Spleen (tissue), 11 donors: ENCODE measurements around the gene ZIC1. TPM values are rescaled to one million over a fixed set of nuclear protein-coding genes. Genes with fewer than 3 reads are reported as not detected.

ENCODE experiments used
- DNase-seq: peaks from one replicate; pipeline ENCODE4 v3.0.0-alpha.2; 2020
- H3K27ac ChIP-seq, 8 donors: fragments of 200-600 bp; sonication (generic) in 7 of 8; 1 replicate in 4 of 8; 2 replicates in 4 of 8; pipeline versions ENCODE4 v1.5.0 to v1.8.0; 2016 to 2021; ENCODE audit warnings: inconsistent platforms in 4 of 8, mild to moderate bottlenecking in 4 of 8, moderate library complexity in 1 of 8
- H3K27me3 ChIP-seq, 7 donors: fragments of 200-600 bp; sonication (generic) in 6 of 7; replicated peaks in 1 of 7; 1 replicate in 4 of 7; 2 replicates in 3 of 7; pipeline versions ENCODE4 v1.5.0 to v1.8.0; 2016 to 2021; ENCODE audit warnings: inconsistent platforms in 3 of 7, mild to moderate bottlenecking in 1 of 7
- H3K36me3 ChIP-seq, 6 donors: fragments of 200-600 bp; sonication (generic) in 5 of 6; 1 replicate in 4 of 6; 2 replicates in 2 of 6; pipeline versions ENCODE4 v1.5.0 to v1.8.0; 2016 to 2021; ENCODE audit warnings: inconsistent platforms in 2 of 6
- H3K4me1 ChIP-seq, 6 donors: fragments of 200-600 bp; sonication (generic) in 5 of 6; 1 replicate in 3 of 6; 2 replicates in 3 of 6; pipeline versions ENCODE4 v1.5.0 to v1.8.0; 2016 to 2021; ENCODE audit warnings: inconsistent platforms in 3 of 6
- H3K4me3 ChIP-seq, 8 donors: fragments of 200-600 bp; sonication (generic) in 7 of 8; 1 replicate in 4 of 8; 2 replicates in 4 of 8; pipeline versions ENCODE4 v1.5.0 to v1.8.0; 2016 to 2021; ENCODE audit warnings: inconsistent platforms in 4 of 8, mild to moderate bottlenecking in 4 of 8, moderate library complexity in 2 of 8
- H3K9me3 ChIP-seq, 8 donors: fragments of 200-600 bp; sonication (generic) in 7 of 8; 1 replicate in 4 of 8; 2 replicates in 4 of 8; pipeline versions ENCODE4 v1.5.0 to v1.8.0; 2016 to 2021; ENCODE audit warnings: inconsistent platforms in 4 of 8
- CTCF ChIP-seq, 11 experiments: fragments of 200-600 bp in 7 of 11; fragments of 450-650 bp in 4 of 11; sonication (generic) in 4 of 11; IDR thresholded peaks in 8 of 11; conservative IDR thresholded peaks in 3 of 11; 1 replicate in 7 of 11; 2 replicates in 4 of 11; pipeline versions ENCODE4 v1.4.0 to v1.8.0; 2016 to 2021; ENCODE audit warnings: antibody characterized with exemption in 11 of 11, inconsistent platforms in 4 of 11, mild to moderate bottlenecking in 1 of 11
- POLR2A ChIP-seq, 3 donors: fragments of 450-650 bp; IDR thresholded peaks; one replicate each; pipeline ENCODE4 v1.5.1; 2017; ENCODE audit warnings: antibody characterized with exemption in 3 of 3, mild to moderate bottlenecking in 1 of 3
- POLR2AphosphoS5 ChIP-seq, 3 donors: sonication (generic); formaldehyde crosslinking; IDR thresholded peaks; one replicate each; pipeline ENCODE4 v1.5.1; 2017; ENCODE audit warnings: antibody characterized with exemption in 3 of 3
- WGBS, 5 donors: extraction: QIAGEN DNeasy Blood & Tissue Kit in 3 of 5; methylation state at CpG; one replicate each; pipeline versions ENCODE4 v1.1.5 to v1.1.7; 2013 to 2018; 5-methylcytosine and 5-hydroxymethylcytosine counted together
- intact Hi-C: fragments of 100-400 bp; cut with DNase I; formaldehyde crosslinking; loops from one replicate; pipeline ENCODE4 v1.15.0; 2023; ENCODE audit warnings: low total_unique reads
- polyA plus RNA-seq, 3 donors: library from polyadenylated mRNA; stranded (reverse); fragments of 200-250 nt; gene quantifications; one replicate each; pipeline ENCODE4 v1.2.1, GENCODE V29; 2013
- total RNA-seq, 7 donors: library from RNA; depleted of rRNA in 3 of 7; stranded (reverse); fragments of >200 nt in 3 of 7; fragmentation: NEBNext Ultra II Directional in 4 of 7; extraction: Animal tissue kit (Norgen Biotek cat#: 25700) in 4 of 7; gene quantifications; one replicate each; pipeline versions ENCODE4 v1.1.0 to v1.2.1, GENCODE V29; 2016 to 2021
- donor health status: healthy with polysubstance abuse.
- donor health status: DM: no; HTN: no; CAD: no; lungs with moderate emphysema.
- donor health status: DM: no; HTN: no; CAD: no.
- donor health status: Bipolar disorder and iron deficiency.
- donor health status: healthy.
- donor health status: DM: no; HTN: no; CAD: no.
- donor health status: DM: yes; HTN: yes; CAD: no.

The ZIC1 gene
- total and polyA plus RNA-seq, 10 donors, result not detected

DNA sequence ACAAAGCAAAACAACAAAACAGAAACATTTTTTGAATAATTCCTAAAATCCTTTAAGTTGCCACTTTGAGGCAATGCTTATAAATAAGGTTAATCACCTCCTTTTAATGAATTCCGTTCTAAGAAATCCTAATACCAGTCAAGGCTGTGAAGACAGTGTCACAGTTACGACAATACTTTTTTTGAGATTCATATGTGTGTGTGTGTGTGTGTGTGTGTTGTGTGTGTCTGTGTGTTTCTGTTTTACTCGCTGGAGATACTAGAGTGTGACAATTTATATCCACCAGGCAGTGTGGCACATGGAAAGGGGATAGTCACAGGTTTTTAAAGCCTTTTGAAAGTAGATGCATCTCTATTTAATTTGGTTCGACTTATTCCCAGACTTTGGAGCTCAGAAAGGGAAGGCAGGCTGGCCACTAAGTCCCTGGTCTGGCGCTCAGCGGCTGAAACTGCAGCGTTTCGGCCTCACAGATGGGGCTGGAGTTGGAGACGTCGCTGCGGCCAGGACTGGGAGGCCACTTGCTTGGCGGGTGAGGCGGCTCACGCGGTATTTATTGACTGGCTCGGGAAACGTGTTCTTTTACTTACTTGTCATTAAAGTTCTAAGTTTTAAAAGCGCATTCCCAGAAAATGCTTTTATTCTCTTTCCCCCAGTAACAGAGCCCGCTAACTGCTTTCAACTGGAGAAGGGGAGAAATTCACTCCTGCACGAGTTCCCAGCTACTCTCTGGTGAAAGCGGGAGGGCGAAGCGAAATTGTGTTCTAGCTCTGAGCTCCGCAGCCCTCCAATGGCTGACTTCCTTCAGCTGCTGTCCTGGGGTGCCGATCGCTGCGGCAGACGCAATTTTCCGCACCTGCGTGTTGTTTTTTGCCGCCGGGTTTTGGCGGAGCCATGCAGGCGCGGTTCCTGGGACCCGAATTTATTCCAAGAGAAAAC lies 13.7 kb downstream of the ZIC1 start:
- no peak for TF ChIP-seq POLR2AphosphoS5 (IDR thresholded peaks at IDR 0.05)
- no peak for TF ChIP-seq POLR2A (IDR thresholded peaks at IDR 0.05)
- no peak for TF ChIP-seq CTCF (IDR thresholded peaks at IDR 0.05 in 8 of 11, conservative IDR thresholded peaks at IDR 0.05 in 3 of 11)
- Histone ChIP-seq H3K9me3 (peaks cover 0 to 28% (median 0%) of the 10 kb centered on the region in 8 donors), H3K4me1 (peaks cover 0 to 10% (median 9%) of the 10 kb centered on the region in 6 donors), H3K27ac (no peak overlapping the region), H3K27me3 (peaks cover 13 to 97% (median 83%) of the 10 kb centered on the region in 7 donors), H3K36me3 (no peaks in the 10 kb centered on the region), H3K4me3 (peak overlapping the region in 1 of 8 donors; percentile 1)
- no peak for DNase-seq
- intact Hi-C loops, result no loop called here
- 6 to 14% (median 9%) methylated on average over 36 of the region's 36 CpGs for WGBS, 5 donors

GRCh38 chr3:147423537-147423797 lies 14.3 kb downstream of the ZIC1 start:
- no peak for TF ChIP-seq POLR2AphosphoS5 (IDR thresholded peaks at IDR 0.05)
- TF ChIP-seq CTCF (IDR thresholded peaks at IDR 0.05 in 8 of 11, conservative IDR thresholded peaks at IDR 0.05 in 3 of 11), result no peak
- no peak for TF ChIP-seq POLR2A (IDR thresholded peaks at IDR 0.05)
- H3K4me3 ChIP-seq, result peak overlapping the region in 1 of 8 donors; percentile 1
- H3K36me3 ChIP-seq, result no peaks in the 10 kb centered on the region
- DNase-seq, result no peak
- intact Hi-C loops, result no loop called here
- no peak overlapping the region for H3K27ac ChIP-seq
- peaks cover 0 to 10% (median 9%) of the 10 kb centered on the region in 6 donors for H3K4me1 ChIP-seq
- 2 to 8% (median 5%) methylated on average over 3 of the region's 3 CpGs for WGBS, 5 donors
- peaks cover 13 to 93% (median 82%) of the 10 kb centered on the region in 7 donors for H3K27me3 ChIP-seq
- H3K9me3 ChIP-seq, result peaks cover 0 to 28% (median 0%) of the 10 kb centered on the region in 8 donors

- no peaks in the 10 kb centered on the region for H3K36me3 ChIP-seq
- H3K9me3 ChIP-seq, result peaks cover 0 to 28% (median 0%) of the 10 kb centered on the region in 8 donors
- peaks cover 0 to 8% (median 6%) of the 10 kb centered on the region in 6 donors for H3K4me1 ChIP-seq
- TF ChIP-seq POLR2AphosphoS5 (IDR thresholded peaks at IDR 0.05) (no peak), CTCF (IDR thresholded peaks at IDR 0.05 in 8 of 11, conservative IDR thresholded peaks at IDR 0.05 in 3 of 11) (no peak), POLR2A (IDR thresholded peaks at IDR 0.05) (no peak)
- no peak overlapping the region for H3K4me3 ChIP-seq
- no peak overlapping the region for H3K27ac ChIP-seq
- intact Hi-C loops, result no loop called here
- H3K27me3 ChIP-seq, result peaks cover 12 to 88% (median 77%) of the 10 kb centered on the region in 7 donors
- 7 to 11% (median 8%) methylated on average over 29 to 33 of the region's 33 CpGs for WGBS, 5 donors
- DNase-seq, result no peak
Observed at GRCh38 chr3:147423798-147424580, 14.8 kb downstream of the ZIC1 start.
